Measurements from ENCODE around the gene EMC10. TPM values are rescaled to one million over a fixed set of nuclear protein-coding genes. Genes with fewer than 3 reads are reported as not detected.

The EMC10 gene
- total RNA-seq, 1 donor: 56.5 TPM

DNA sequence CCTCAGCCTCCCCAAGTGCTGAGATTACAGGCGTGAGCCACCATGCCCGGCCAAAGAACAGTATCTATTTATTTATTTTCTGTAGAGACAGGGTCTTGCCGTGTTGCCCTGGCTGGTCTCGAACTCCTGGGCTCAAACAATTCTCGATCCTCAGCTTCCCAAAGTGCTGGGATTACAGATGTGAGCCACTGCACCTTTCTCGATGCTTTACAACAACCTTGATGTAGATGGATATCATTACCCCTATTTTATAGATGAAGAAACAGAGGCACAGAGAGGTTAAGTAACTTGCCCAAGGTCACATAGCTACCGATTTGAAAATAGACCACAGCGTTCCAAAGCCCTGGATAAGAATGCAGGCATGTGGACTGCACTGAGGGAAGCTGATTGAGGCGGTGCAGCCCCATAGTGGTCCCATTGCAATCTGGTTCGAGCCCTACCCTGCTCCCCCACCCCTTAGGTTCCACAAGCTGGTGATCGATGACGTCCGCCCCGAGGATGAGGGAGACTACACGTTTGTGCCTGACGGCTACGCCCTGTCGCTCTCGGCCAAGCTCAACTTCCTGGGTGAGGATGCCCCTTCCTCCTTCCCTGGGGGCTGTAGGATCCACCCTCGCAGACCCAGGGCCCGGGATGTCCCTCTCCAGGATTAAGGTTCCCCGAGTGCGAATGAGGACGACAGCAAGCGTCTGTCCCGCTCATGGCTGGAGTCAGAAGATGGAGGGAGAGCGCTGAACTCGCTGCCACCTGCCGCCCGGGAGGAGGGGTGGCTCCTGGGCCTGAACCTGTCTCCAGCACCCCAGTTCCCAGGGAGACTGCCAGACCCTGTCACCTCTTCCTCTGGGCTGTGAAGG, 25.7 kb upstream of the EMC10 start:
- Histone ChIP-seq H3K4me3 (ENCODE audit: insufficient read depth, low read length) (no peak overlapping the region), H3K36me3 (ENCODE audit: insufficient read depth, low read length) (no peaks in the 10 kb centered on the region), H3K79me2 (ENCODE audit: insufficient read depth, low read length) (no peaks in the 10 kb centered on the region), H4K20me1 (ENCODE audit: insufficient read depth, low read length) (no peaks in the 10 kb centered on the region), H3K27me3 (ENCODE audit: insufficient read depth, low read length) (peaks cover 4% of the 10 kb centered on the region), H3K4me2 (ENCODE audit: insufficient read depth, low read length) (no peak overlapping the region), H2AFZ (ENCODE audit: low read length) (no peak overlapping the region), H3K4me1 (ENCODE audit: insufficient read depth, low read length) (no peaks in the 10 kb centered on the region), H3K27ac (ENCODE audit: low read depth, low read length) (no peak overlapping the region), H3K9me3 (ENCODE audit: low read depth, low read length) (no peaks in the 10 kb centered on the region)
- DNase-seq (ENCODE audit: insufficient read length, low spot score, missing footprints): peak; percentile 78
- TF ChIP-seq, protein P1, sequence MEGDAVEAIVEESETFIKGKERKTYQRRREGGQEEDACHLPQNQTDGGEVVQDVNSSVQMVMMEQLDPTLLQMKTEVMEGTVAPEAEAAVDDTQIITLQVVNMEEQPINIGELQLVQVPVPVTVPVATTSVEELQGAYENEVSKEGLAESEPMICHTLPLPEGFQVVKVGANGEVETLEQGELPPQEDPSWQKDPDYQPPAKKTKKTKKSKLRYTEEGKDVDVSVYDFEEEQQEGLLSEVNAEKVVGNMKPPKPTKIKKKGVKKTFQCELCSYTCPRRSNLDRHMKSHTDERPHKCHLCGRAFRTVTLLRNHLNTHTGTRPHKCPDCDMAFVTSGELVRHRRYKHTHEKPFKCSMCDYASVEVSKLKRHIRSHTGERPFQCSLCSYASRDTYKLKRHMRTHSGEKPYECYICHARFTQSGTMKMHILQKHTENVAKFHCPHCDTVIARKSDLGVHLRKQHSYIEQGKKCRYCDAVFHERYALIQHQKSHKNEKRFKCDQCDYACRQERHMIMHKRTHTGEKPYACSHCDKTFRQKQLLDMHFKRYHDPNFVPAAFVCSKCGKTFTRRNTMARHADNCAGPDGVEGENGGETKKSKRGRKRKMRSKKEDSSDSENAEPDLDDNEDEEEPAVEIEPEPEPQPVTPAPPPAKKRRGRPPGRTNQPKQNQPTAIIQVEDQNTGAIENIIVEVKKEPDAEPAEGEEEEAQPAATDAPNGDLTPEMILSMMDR (IDR thresholded peaks at IDR 0.05; ENCODE audit: extremely low read depth, low read depth, low read length): no peak

DNA sequence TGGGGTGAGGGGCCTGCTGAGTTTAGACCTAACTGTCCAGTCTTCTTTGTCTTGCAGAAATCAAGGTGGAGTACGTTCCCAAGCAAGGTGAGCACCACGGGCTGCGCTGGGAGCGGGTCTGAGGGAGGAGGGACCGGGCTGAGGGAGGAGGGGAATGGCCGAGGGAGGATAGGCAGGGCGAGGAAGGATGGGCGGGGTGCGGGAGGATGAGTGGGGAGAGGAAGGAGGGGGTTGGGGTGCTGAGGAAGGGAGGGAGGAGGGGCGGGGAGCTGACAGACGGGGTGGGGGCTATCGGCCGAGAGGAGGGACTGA, 25.1 kb upstream of the EMC10 start:
- Histone ChIP-seq H2AFZ (ENCODE audit: low read length) (no peak overlapping the region), H3K4me2 (ENCODE audit: insufficient read depth, low read length) (no peak overlapping the region), H3K36me3 (ENCODE audit: insufficient read depth, low read length) (no peaks in the 10 kb centered on the region), H3K9me3 (ENCODE audit: low read depth, low read length) (no peaks in the 10 kb centered on the region), H3K27ac (ENCODE audit: low read depth, low read length) (no peak overlapping the region), H3K27me3 (ENCODE audit: insufficient read depth, low read length) (peaks cover 4% of the 10 kb centered on the region), H3K79me2 (ENCODE audit: insufficient read depth, low read length) (no peaks in the 10 kb centered on the region), H3K4me1 (ENCODE audit: insufficient read depth, low read length) (no peaks in the 10 kb centered on the region), H3K4me3 (ENCODE audit: insufficient read depth, low read length) (no peak overlapping the region), H4K20me1 (ENCODE audit: insufficient read depth, low read length) (no peaks in the 10 kb centered on the region)
- TF ChIP-seq, protein P1 (IDR thresholded peaks at IDR 0.05; ENCODE audit: extremely low read depth, low read depth, low read length): no peak
- DNase-seq (ENCODE audit: insufficient read length, low spot score, missing footprints): no peak

DNA sequence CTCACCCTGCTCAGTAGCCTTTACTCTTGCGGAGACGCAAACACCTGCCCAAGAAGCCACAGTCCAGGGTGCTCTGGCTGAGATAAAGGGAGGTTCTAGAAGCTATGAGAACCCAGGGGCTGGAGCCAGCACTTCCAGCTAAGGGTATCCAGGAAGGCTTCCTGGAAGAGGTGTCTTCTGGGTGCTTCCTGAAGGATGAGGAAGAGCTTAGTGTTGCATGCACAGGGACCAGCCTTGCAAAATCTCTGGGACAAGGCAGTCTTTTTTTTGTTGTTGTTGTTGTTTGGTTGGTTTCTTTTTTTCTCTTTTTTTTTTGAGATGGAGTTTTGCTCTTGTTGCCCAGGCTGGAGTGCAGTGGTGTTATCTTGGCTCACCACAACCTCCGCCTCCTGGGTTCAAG, 23.1 kb upstream of the EMC10 start:
- no peaks in the 10 kb centered on the region for H3K4me1 ChIP-seq (ENCODE audit: insufficient read depth, low read length)
- no peak overlapping the region for H3K27ac ChIP-seq (ENCODE audit: low read depth, low read length)
- H3K79me2 ChIP-seq (ENCODE audit: insufficient read depth, low read length): no peaks in the 10 kb centered on the region
- peaks cover 15% of the 10 kb centered on the region for H3K27me3 ChIP-seq (ENCODE audit: insufficient read depth, low read length)
- TF ChIP-seq, protein P1 (IDR thresholded peaks at IDR 0.05; ENCODE audit: extremely low read depth, low read depth, low read length): no peak
- no peak overlapping the region for H2AFZ ChIP-seq (ENCODE audit: low read length)
- DNase-seq (ENCODE audit: insufficient read length, low spot score, missing footprints): peak; percentile 19
- no peak overlapping the region for H3K4me3 ChIP-seq (ENCODE audit: insufficient read depth, low read length)
- no peak overlapping the region for H3K4me2 ChIP-seq (ENCODE audit: insufficient read depth, low read length)
- H4K20me1 ChIP-seq (ENCODE audit: insufficient read depth, low read length): no peaks in the 10 kb centered on the region
- no peaks in the 10 kb centered on the region for H3K9me3 ChIP-seq (ENCODE audit: low read depth, low read length)
- H3K36me3 ChIP-seq (ENCODE audit: insufficient read depth, low read length): no peaks in the 10 kb centered on the region

DNA sequence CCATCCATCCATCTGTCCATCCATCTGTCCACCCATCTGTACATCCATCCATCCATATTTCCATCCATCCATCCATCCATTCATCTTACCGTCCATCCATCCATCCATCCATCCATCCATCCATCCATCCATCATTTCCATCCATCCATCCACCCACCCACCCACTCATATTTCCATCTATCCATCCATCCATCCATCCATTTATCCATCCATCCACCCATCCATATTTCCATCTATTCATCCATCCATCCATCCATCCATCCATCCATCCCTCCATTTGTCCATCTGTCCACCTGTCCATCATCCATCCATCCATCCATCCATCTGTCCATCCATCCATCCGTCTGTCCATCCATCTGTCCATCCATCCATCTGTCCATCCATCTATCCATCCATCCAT, 20.3 kb upstream of the EMC10 start:
- no peak for DNase-seq (ENCODE audit: insufficient read length, low spot score, missing footprints)
- no peaks in the 10 kb centered on the region for H4K20me1 ChIP-seq (ENCODE audit: insufficient read depth, low read length)
- TF ChIP-seq, protein P1 (IDR thresholded peaks at IDR 0.05; ENCODE audit: extremely low read depth, low read depth, low read length): no peak
- no peak overlapping the region for H3K27ac ChIP-seq (ENCODE audit: low read depth, low read length)
- H3K36me3 ChIP-seq (ENCODE audit: insufficient read depth, low read length): no peaks in the 10 kb centered on the region
- H2AFZ ChIP-seq (ENCODE audit: low read length): no peak overlapping the region
- H3K4me1 ChIP-seq (ENCODE audit: insufficient read depth, low read length): peaks cover 8% of the 10 kb centered on the region
- H3K9me3 ChIP-seq (ENCODE audit: low read depth, low read length): no peaks in the 10 kb centered on the region
- H3K79me2 ChIP-seq (ENCODE audit: insufficient read depth, low read length): no peaks in the 10 kb centered on the region
- no peak overlapping the region for H3K4me3 ChIP-seq (ENCODE audit: insufficient read depth, low read length)
- peaks cover 18% of the 10 kb centered on the region for H3K27me3 ChIP-seq (ENCODE audit: insufficient read depth, low read length)
- no peak overlapping the region for H3K4me2 ChIP-seq (ENCODE audit: insufficient read depth, low read length)
